Activated CD8-positive, alpha-beta T cell treated with anti-CD3 and anti-CD28 coated beads, Interleukin-2, amount 10 ng/mL, durations not matched to agents 7 days and 5 days (primary cell): ENCODE data around the gene IQGAP3. TPM values are rescaled to one million over a fixed set of nuclear protein-coding genes. Genes with fewer than 3 reads are reported as not detected.

ENCODE experiments used
- total RNA-seq, 2 experiments: library from RNA; stranded (reverse); gene quantifications; one replicate each; pipeline ENCODE4 v1.2.3, GENCODE V29; 2021

Gene IQGAP3
- total RNA-seq, 2 experiments from 2014 or later = 28.6 to 31.0 TPM

Other genes starting within 250 kb of the IQGAP3 start
- 100 to 1,000 TPM; 266 to 269 TPM for gene CCT3, start 234.3 kb downstream of the IQGAP3 start, total RNA-seq
- under 1 TPM; 0.73 to 0.76 TPM for gene TSACC, start 234.0 kb downstream of the IQGAP3 start, total RNA-seq
- not detected for gene RHBG, start 203.4 kb downstream of the IQGAP3 start, total RNA-seq
- 10 to 100 TPM; 34.8 to 40.1 TPM for gene MEF2D, start 71.8 kb downstream of the IQGAP3 start, total RNA-seq
- gene TTC24, start 7.2 kb upstream of the IQGAP3 start, total RNA-seq = 10 to 100 TPM; 18.6 to 19.7 TPM
- gene NAXE, start 19.2 kb upstream of the IQGAP3 start, total RNA-seq = 10 to 100 TPM; 54.3 to 60.3 TPM
- 10 to 100 TPM; 43.9 to 44.7 TPM for gene GPATCH4, start 28.9 kb upstream of the IQGAP3 start, total RNA-seq
- gene HAPLN2, start 46.9 kb upstream of the IQGAP3 start, total RNA-seq = not detected
- gene BCAN, start 69.6 kb upstream of the IQGAP3 start, total RNA-seq = not detected
- gene NES, start 104.8 kb upstream of the IQGAP3 start, total RNA-seq = not detected
- gene CRABP2, start 133.0 kb upstream of the IQGAP3 start, total RNA-seq = 1 to 10 TPM; 1.3 to 1.9 TPM
- gene METTL25B, start 155.9 kb upstream of the IQGAP3 start, total RNA-seq = 10 to 100 TPM; 30.0 to 34.0 TPM
- 10 to 100 TPM; 56.3 to 58.8 TPM for gene ISG20L2, start 156.2 kb upstream of the IQGAP3 start, total RNA-seq
- 10 to 100 TPM; 59.8 to 62.6 TPM for gene MRPL24, start 168.5 kb upstream of the IQGAP3 start, total RNA-seq
- gene HDGF, start 179.1 kb upstream of the IQGAP3 start, total RNA-seq = 100 to 1,000 TPM; 261 to 264 TPM
- gene PRCC, start 195.0 kb upstream of the IQGAP3 start, total RNA-seq = 10 to 100 TPM; 71.9 to 75.5 TPM
- gene SH2D2A, start 244.3 kb upstream of the IQGAP3 start, total RNA-seq = 10 to 100 TPM; 84.0 to 86.7 TPM